8988T (cell line): ENCODE data around the gene TC2N.
"Not testable (repeated sequence)": the region's sequence is repeated elsewhere in the genome, so short reads cannot be mapped to it uniquely, and the experiment has no call there.

Experiments used
- DNase-seq: peaks from one replicate; pipeline ENCODE4 v3.0.0; 2011

The TC2N gene

GRCh38 chr14:91751719-91752118, 115.6 kb downstream of the TC2N start:
- no peak for DNase-seq

GRCh38 chr14:91750634-91751198, 116.6 kb downstream of the TC2N start:
- DNase-seq = no peak

GRCh38 chr14:91749868-91750267, 117.5 kb downstream of the TC2N start:
- DNase-seq = no peak

GRCh38 chr14:91748049-91748448, 119.3 kb downstream of the TC2N start:
- DNase-seq = no peak

- DNase-seq = no peak
Measured at GRCh38 chr14:91745344-91745743, 122.0 kb downstream of the TC2N start.

GRCh38 chr14:91744068-91744480, 123.3 kb downstream of the TC2N start:
- no peak for DNase-seq

- DNase-seq = no peak
Measured at GRCh38 chr14:91743305-91743653, 124.1 kb downstream of the TC2N start.

- DNase-seq = no peak
Measured at GRCh38 chr14:91742621-91743304, 124.6 kb downstream of the TC2N start.

- not testable (repeated sequence) for DNase-seq
Measured at GRCh38 chr14:91739867-91740266, 127.5 kb downstream of the TC2N start.

- DNase-seq = no peak
Measured at GRCh38 chr14:91737619-91738018, 129.7 kb downstream of the TC2N start.

GRCh38 chr14:91732859-91733477, 134.4 kb downstream of the TC2N start:
- DNase-seq = no peak

GRCh38 chr14:91732439-91732838, 134.9 kb downstream of the TC2N start:
- DNase-seq = no peak

- DNase-seq = no peak
Measured at GRCh38 chr14:91731986-91732385, 135.3 kb downstream of the TC2N start, which contains the start of gene CATSPERB. CATSPERB (minus strand) TSS chr14:91732086; CDS start chr14:91729479, 2,607 bp downstream.

GRCh38 chr14:91731018-91731417, 136.3 kb downstream of the TC2N start:
- no peak for DNase-seq

- no peak for DNase-seq
Measured at GRCh38 chr14:91729756-91730155, 137.6 kb downstream of the TC2N start.
